ENCODE measurements around the gene UCK1. TPM values are rescaled to one million over a fixed set of nuclear protein-coding genes. Genes with fewer than 3 reads are reported as not detected.
A peak's percentile ranks its signal among the peaks of the same experiment; 100 is the strongest.

The UCK1 gene
- total RNA-seq, 6 donors from 2014 or later, result 27.8 to 36.7 (median 29.4) TPM

GRCh38 chr9:131475111-131475955 lies 55.7 kb downstream of the UCK1 start:
- Histone ChIP-seq H3K4me1 (no peaks in the 10 kb centered on the region), H3K27ac (no peak overlapping the region), H3K9me3 (no peaks in the 10 kb centered on the region), H3K27me3 (no peaks in the 10 kb centered on the region), H3K36me3 (peaks cover 48 to 100% (median 93%) of the 10 kb centered on the region in 4 donors), H3K4me3 (no peak overlapping the region)
- 90 to 93% methylated on average over 13 to 43 of the region's 46 CpGs for WGBS, 2 donors
- ATAC-seq (ENCODE audit: low FRiP score in 2 of 2), result no peak
- TF ChIP-seq EP300 (IDR thresholded peaks at IDR 0.05) (no peak), POLR2AphosphoS5 (IDR thresholded peaks at IDR 0.05) (no peak), POLR2A (IDR thresholded peaks at IDR 0.05) (no peak)
- peak in 1 of 2 donors; percentile 79 for DNase-seq

GRCh38 chr9:131474711-131475110 lies 56.4 kb downstream of the UCK1 start:
- no peaks in the 10 kb centered on the region for H3K9me3 ChIP-seq
- 92 to 93% methylated on average over 15 to 16 of the region's 16 CpGs for whole genome bisulfite sequencing, 2 donors
- DNase-seq (no peak), ATAC-seq (ENCODE audit: low FRiP score in 2 of 2) (no peak)
- H3K27ac ChIP-seq, result no peak overlapping the region
- no peak for TF ChIP-seq EP300 (IDR thresholded peaks at IDR 0.05)
- no peak for TF ChIP-seq POLR2A (IDR thresholded peaks at IDR 0.05)
- no peak for TF ChIP-seq POLR2AphosphoS5 (IDR thresholded peaks at IDR 0.05)
- no peak for TF ChIP-seq CTCF (IDR thresholded peaks at IDR 0.05)
- H3K27me3 ChIP-seq, result no peaks in the 10 kb centered on the region
- peaks cover 48 to 100% (median 93%) of the 10 kb centered on the region in 4 donors for H3K36me3 ChIP-seq
- H3K4me1 ChIP-seq, result no peaks in the 10 kb centered on the region
- H3K4me3 ChIP-seq, result no peak overlapping the region

GRCh38 chr9:131473891-131474290 lies 57.2 kb downstream of the UCK1 start:
- DNase-seq, result no peak
- H3K36me3 ChIP-seq, result peaks cover 40 to 100% (median 94%) of the 10 kb centered on the region in 4 donors

More at GRCh38 chr9:131473891-131474290, 57.2 kb downstream of the UCK1 start:
- no peak for ATAC-seq (ENCODE audit: low FRiP score in 2 of 2)
- TF ChIP-seq POLR2AphosphoS5 (IDR thresholded peaks at IDR 0.05) (no peak), CTCF (IDR thresholded peaks at IDR 0.05) (no peak), POLR2A (IDR thresholded peaks at IDR 0.05) (no peak), EP300 (IDR thresholded peaks at IDR 0.05) (no peak)
- WGBS, 2 donors, result 84 to 87% methylated on average over 10 of the region's 10 CpGs
- no peaks in the 10 kb centered on the region for H3K27me3 ChIP-seq
- H3K9me3 ChIP-seq, result no peaks in the 10 kb centered on the region
- H3K4me3 ChIP-seq, result no peak overlapping the region
- H3K4me1 ChIP-seq, result no peaks in the 10 kb centered on the region
- no peak overlapping the region for H3K27ac ChIP-seq

Small RNA genes within 50 kb of the gene (small RNA-seq; reads per million reads assigned to genes)
- gene SNORD62A, result 0 reads per million in 4 donors
- gene SNORD62B, result 0 to 0.49 (median 0.39) reads per million in 4 donors

Other genes with a start within 250 kb of the UCK1 start
- gene PLPP7, start 241.5 kb downstream of the UCK1 start, total RNA-seq, result 1 to 10 TPM in 4 of 6 donors, under 1 TPM in 2; 0.76 to 3.2 (median 1.6) TPM
- gene PRRC2B, start 137.2 kb downstream of the UCK1 start, total RNA-seq, result 100 to 1,000 TPM; 114 to 348 (median 186) TPM
- gene POMT1, start 28.3 kb downstream of the UCK1 start, total RNA-seq, result 10 to 100 TPM; 24.7 to 55.5 (median 27.2) TPM
- 10 to 100 TPM in 2 of 6 donors, 1 to 10 TPM in 4; 1.8 to 10.5 (median 8.0) TPM for gene PRRT1B, start 14.3 kb upstream of the UCK1 start, total RNA-seq
- 100 to 1,000 TPM in 2 of 6 donors, 10 to 100 TPM in 4; 82.8 to 161 (median 96.8) TPM for gene RAPGEF1, start 208.8 kb upstream of the UCK1 start, total RNA-seq